Measurements from ENCODE around the gene NXPE3.

GRCh38 chr3:101730839-101731238, 48.2 kb upstream of the NXPE3 start:
- TF ChIP-seq ZNF70 (CRISPR knock-in tag; IDR thresholded peaks at IDR 0.05): no peak
- TF ChIP-seq ESRRG (CRISPR knock-in tag; IDR thresholded peaks at IDR 0.05): no peak
- TF ChIP-seq RARB (CRISPR knock-in tag; IDR thresholded peaks at IDR 0.05): no peak
- TF ChIP-seq BACH2 (CRISPR knock-in tag; IDR thresholded peaks at IDR 0.05; ENCODE audit: borderline replicate concordance): no peak
- TF ChIP-seq CSDC2 (CRISPR knock-in tag; IDR thresholded peaks at IDR 0.05): no peak
- no peak for TF ChIP-seq PATZ1 (CRISPR knock-in tag; IDR thresholded peaks at IDR 0.05; ENCODE audit: borderline replicate concordance)
- TF ChIP-seq ARNTL (CRISPR knock-in tag; IDR thresholded peaks at IDR 0.05; ENCODE audit: borderline replicate concordance, low read depth): no peak
- no peak for TF ChIP-seq TCF4 (CRISPR knock-in tag; IDR thresholded peaks at IDR 0.05; ENCODE audit: borderline replicate concordance)
- TF ChIP-seq PPARA (CRISPR knock-in tag; IDR thresholded peaks at IDR 0.05; ENCODE audit: borderline replicate concordance): no peak
- no peak for TF ChIP-seq CREB5 (CRISPR knock-in tag; IDR thresholded peaks at IDR 0.05; ENCODE audit: low read depth)
- TF ChIP-seq SNAI2 (CRISPR knock-in tag; IDR thresholded peaks at IDR 0.05): no peak
- no peak for TF ChIP-seq ZNF565 (CRISPR knock-in tag; conservative IDR thresholded peaks at IDR 0.05; ENCODE audit: low read depth)
- TF ChIP-seq GLIS3 (CRISPR knock-in tag; IDR thresholded peaks at IDR 0.05): no peak

All from SK-N-SH treated with all-trans-retinoic acid at 6 μM for 48 hours (cell line).